GM12878 (cell line): ENCODE data around the gene DOP1A. TPM values are rescaled to one million over a fixed set of nuclear protein-coding genes. Genes with fewer than 3 reads are reported as not detected.

ENCODE experiments used
- ATAC-seq: fragments of 200-7000 bp; cut with Tn5 transposase; 3 replicates; pipeline ENCODE4 v1.9.1; 2020; ENCODE audit warnings: mild to moderate bottlenecking, moderate library complexity
- BruUV-seq: library from RNA; stranded (reverse); fragments of 400-500 nt; replicated peaks from 2 replicates; lab custom pipeline; 2021; lab: Mats Ljungman, UMichigan
- CTCF ChIA-PET: fragments of 300-600 bp; sonication (Branson Sonifier 250); formaldehyde crosslinking; extraction: SDS; loops from one replicate; lab custom pipeline; 2021; ENCODE audit warnings: inconsistent platforms; lab: Yijun Ruan, JAX
- POLR2A ChIA-PET: fragments of 350-600 bp; formaldehyde crosslinking; extraction: SDS; loops from one replicate; lab custom pipeline; 2021; ENCODE audit warnings: inconsistent platforms; lab: Charles Lee
- RAD21 ChIA-PET: fragments of 300-600 bp; sonication (Branson Sonifier 250); formaldehyde crosslinking; loops from one replicate; lab custom pipeline; 2023; ENCODE audit warnings: antibody characterized with exemption; ENCODE audit not compliant: unreplicated experiment; lab: Charles Lee
- SMC1A ChIA-PET: fragments of 300-600 bp; sonication (Branson Sonifier 250); formaldehyde crosslinking; loops from one replicate; lab custom pipeline; 2023; ENCODE audit not compliant: unreplicated experiment, uncharacterized antibody; lab: Charles Lee
- DNase-seq: peaks from one replicate; pipeline ENCODE4 v3.0.0-alpha.2; 2011; ENCODE audit warnings: low read depth, low spot score
- FAIRE-seq: peaks from 3 replicates; lab custom pipeline; 2011; peaks lifted over from hg19 to GRCh38; lab: Jason Lieb, UNC
- H2AFZ ChIP-seq: 2 replicates; pipeline ENCODE4 v1.6.0; 2011; ENCODE audit warnings: low read depth, low read length, control low read depth; ENCODE audit not compliant: control insufficient read depth
- H3K27ac ChIP-seq: 2 replicates; pipeline ENCODE4 v1.5.1; 2011; ENCODE audit warnings: control low read depth; ENCODE audit not compliant: control insufficient read depth, insufficient read depth
- H3K27me3 ChIP-seq, 2 experiments: replicated peaks in 1 of 2; 2 replicates each; pipeline versions ENCODE4 v1.6.0 to v1.6.1; 2011; ENCODE audit warnings: low read length in 1 of 2; ENCODE audit not compliant: control insufficient read depth in 2 of 2, insufficient read depth in 2 of 2
- H3K36me3 ChIP-seq, 2 experiments: 2 replicates each; pipeline ENCODE4 v1.5.1; 2011; ENCODE audit warnings: low read length in 1 of 2; ENCODE audit not compliant: control insufficient read depth in 2 of 2, insufficient read depth in 2 of 2
- H3K4me1 ChIP-seq: 2 replicates; pipeline ENCODE4 v1.6.1; 2011; ENCODE audit warnings: mild to moderate bottlenecking, low read length, moderate library complexity, mixed read lengths; ENCODE audit not compliant: control insufficient read depth, insufficient read depth
- H3K4me2 ChIP-seq: 2 replicates; pipeline ENCODE4 v1.6.0; 2011; ENCODE audit warnings: control low read depth; ENCODE audit not compliant: control insufficient read depth, insufficient read depth
- H3K4me3 ChIP-seq: fragments of 200-600 bp; sonication (generic); 2 replicates; pipeline ENCODE4 v1.5.1; 2016
- H3K79me2 ChIP-seq: 2 replicates; pipeline ENCODE4 v1.6.0; 2011; ENCODE audit warnings: low read length; ENCODE audit not compliant: control insufficient read depth, insufficient read depth
- H3K9ac ChIP-seq: 2 replicates; pipeline ENCODE4 v1.8.0; 2011; ENCODE audit warnings: low read length, control low read depth, mixed read lengths; ENCODE audit not compliant: control insufficient read depth, insufficient read depth
- H3K9me3 ChIP-seq: replicated peaks from 3 replicates; pipeline ENCODE4 v1.5.1; 2011; ENCODE audit warnings: mild to moderate bottlenecking, low read length; ENCODE audit not compliant: control insufficient read depth, insufficient read depth
- H4K20me1 ChIP-seq: 2 replicates; pipeline ENCODE4 v1.6.0; 2011; ENCODE audit not compliant: control insufficient read depth, insufficient read depth
- CBFB ChIP-seq: IDR thresholded peaks from 2 replicates; pipeline ENCODE4 v1.6.1; 2016; ENCODE audit warnings: antibody characterized with exemption, low read depth
- CHD1 ChIP-seq: IDR thresholded peaks from 2 replicates; pipeline ENCODE4 v1.6.1; 2012; ENCODE audit warnings: low read depth, low read length, improper control_type of control experiment
- PKNOX1 ChIP-seq: fragments of 450-650 bp; IDR thresholded peaks from 2 replicates; pipeline ENCODE4 v1.6.1; 2016; ENCODE audit warnings: mild to moderate bottlenecking
- PRDM15 ChIP-seq: fragments of 450-650 bp; formaldehyde crosslinking; IDR thresholded peaks from 2 replicates; pipeline ENCODE4 v1.4.0; 2020; ENCODE audit warnings: mild to moderate bottlenecking, moderate library complexity
- WGBS: methylation state at CpG from one replicate; pipeline ENCODE4 v1.1.6; 2016; ENCODE audit warnings: low lambda C conversion rate; ENCODE audit not compliant: insufficient replicate concordance, insufficient coverage; ENCODE audit errors: missing lambda C conversion rate; 5-methylcytosine and 5-hydroxymethylcytosine counted together
- in situ Hi-C: fragments of 300-500 bp; cut with MboI; formaldehyde crosslinking; loops from 9 replicates; pipeline ENCODE4 v1.14.3; 2018; ENCODE audit warnings: mixed read lengths
- intact Hi-C: fragments of 100-400 bp; cut with micrococcal nuclease; formaldehyde crosslinking; loops from one replicate; pipeline ENCODE4 v1.14.2; 2022; ENCODE audit not compliant: unreplicated experiment
- polyA plus RNA-seq, 11 experiments: library from polyadenylated mRNA; depleted of rRNA in 4 of 11; unstranded in 6 of 11; stranded (reverse) in 5 of 11; fragments of >200 nt; fragmentation: Nextera tagmentation in 4 of 11; fragmentation: Illumina TruSeq in 1 of 11; extraction: Ambion mirVana in 4 of 11; extraction: Trizol in 1 of 11; gene quantifications; 1 replicate in 1 of 11; 2 replicates in 10 of 11; pipeline versions ENCODE4 v1.2.1 to v1.2.3, GENCODE V29; 2011 to 2016; ENCODE audit warnings: inconsistent platforms in 2 of 11, missing spikeins in 2 of 11, low read depth in 1 of 11
- total RNA-seq, 4 experiments: library from RNA; depleted of rRNA in 3 of 4; stranded (reverse); fragments of >200 nt in 3 of 4; fragmentation: Illumina TruSeq in 1 of 4; extraction: Trizol in 1 of 4; gene quantifications; 2 replicates each; pipeline versions ENCODE4 v1.2.1 to v1.2.3, GENCODE V29; 2013 to 2021

DOP1A gene
- total and polyA plus RNA-seq, 10 of the 15 experiments (the other 5 are each of a cell fraction or from before 2014, with no cell fraction given) = 1.9 to 22.9 (median 10.3) TPM

- FAIRE-seq = no peak
- Histone ChIP-seq H4K20me1 (no peaks in the 10 kb centered on the region), H3K4me1 (no peaks in the 10 kb centered on the region; the same call in 1 of the 2 replicates), H2AFZ (no peak overlapping the region), H3K4me3 (no peak overlapping the region), H3K27ac (no peak overlapping the region), H3K36me3 (peaks cover 0 to 2% of the 10 kb centered on the region in 2 experiments; a peak in 1 of 4 replicates), H3K9me3 (no peaks in the 10 kb centered on the region), H3K27me3 (no peaks in the 10 kb centered on the region), H3K9ac (no peak overlapping the region), H3K79me2 (no peaks in the 10 kb centered on the region), H3K4me2 (no peak overlapping the region)
- ChIA-PET POLR2A (no interaction called here), SMC1A (no interaction called here), CTCF (interaction anchor here (0.9 to 19.2 kb wide), 4 partner anchors 13 to 334 kb away, joined by 3 to 195 read pairs (median 12); partner anchors contain the start of genes DOP1A and UBE3D), RAD21 (no interaction called here)
- ATAC-seq = no peak
- TF ChIP-seq PKNOX1 (no peak), CHD1 (no peak), CBFB (no peak), PRDM15 (CRISPR knock-in tag) (no peak)
- 84% methylated on average over 4 of the region's 4 CpGs for WGBS
- intact Hi-C loops = no loop called here
- no peak for DNase-seq
- in situ Hi-C loops = loop anchor here (10.0 kb wide), 1 partner anchor 957 kb away; the partner anchor contains the start of gene IBTK
- BruUV-seq = no TSS peak
Measured at GRCh38 chr6:83202031-83202430, 134.6 kb downstream of the DOP1A start.
